HS-5 (cell line): ENCODE measurements around the gene MCM9.
"Not testable (repeated sequence)": the region's sequence is repeated elsewhere in the genome, so short reads cannot be mapped to it uniquely, and the experiment has no call there.

Experiments used
- DNase-seq: peaks from one replicate; pipeline ENCODE4 v3.0.0-alpha.2; 2012; ENCODE audit warnings: low read depth

MCM9 gene

DNA sequence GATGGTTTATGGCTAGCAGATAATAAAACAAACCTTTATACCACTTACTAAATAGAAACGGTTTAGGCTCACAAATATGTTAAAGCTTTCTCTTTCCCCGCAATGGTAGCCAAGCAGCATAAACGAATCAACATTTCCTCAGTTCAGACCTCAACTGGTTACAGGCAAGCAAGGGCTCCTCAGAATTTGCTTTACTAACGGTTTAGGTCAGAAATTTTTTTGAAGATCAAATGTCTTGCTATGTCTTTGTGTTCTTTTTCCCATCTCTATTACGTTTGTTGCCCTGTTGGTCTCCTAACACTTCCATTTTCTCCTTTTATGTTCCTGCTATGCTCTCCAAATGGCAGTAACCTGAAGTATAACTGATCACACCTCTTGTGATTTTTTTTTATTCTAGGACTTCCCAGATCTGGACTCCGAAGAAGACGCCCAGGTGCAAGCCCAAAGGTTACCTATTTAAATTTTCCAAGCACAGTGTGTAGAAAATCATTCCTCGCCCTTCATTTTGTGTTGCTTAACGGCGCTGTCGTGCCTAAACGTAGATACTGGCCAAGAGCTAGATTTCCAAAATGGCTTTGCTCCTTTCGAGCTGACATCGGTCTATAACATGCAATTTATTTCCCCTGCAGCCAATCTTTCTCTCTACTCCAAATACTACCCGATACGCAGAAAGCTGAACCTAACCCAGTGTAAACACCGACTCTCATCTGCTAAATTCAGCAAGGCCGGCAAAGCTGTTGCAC is 41.7 kb downstream of the MCM9 start:
- DNase-seq = peak; percentile 68

GRCh38 chr6:118892355-118892991 is 42.5 kb downstream of the MCM9 start:
- DNase-seq = no peak

DNA sequence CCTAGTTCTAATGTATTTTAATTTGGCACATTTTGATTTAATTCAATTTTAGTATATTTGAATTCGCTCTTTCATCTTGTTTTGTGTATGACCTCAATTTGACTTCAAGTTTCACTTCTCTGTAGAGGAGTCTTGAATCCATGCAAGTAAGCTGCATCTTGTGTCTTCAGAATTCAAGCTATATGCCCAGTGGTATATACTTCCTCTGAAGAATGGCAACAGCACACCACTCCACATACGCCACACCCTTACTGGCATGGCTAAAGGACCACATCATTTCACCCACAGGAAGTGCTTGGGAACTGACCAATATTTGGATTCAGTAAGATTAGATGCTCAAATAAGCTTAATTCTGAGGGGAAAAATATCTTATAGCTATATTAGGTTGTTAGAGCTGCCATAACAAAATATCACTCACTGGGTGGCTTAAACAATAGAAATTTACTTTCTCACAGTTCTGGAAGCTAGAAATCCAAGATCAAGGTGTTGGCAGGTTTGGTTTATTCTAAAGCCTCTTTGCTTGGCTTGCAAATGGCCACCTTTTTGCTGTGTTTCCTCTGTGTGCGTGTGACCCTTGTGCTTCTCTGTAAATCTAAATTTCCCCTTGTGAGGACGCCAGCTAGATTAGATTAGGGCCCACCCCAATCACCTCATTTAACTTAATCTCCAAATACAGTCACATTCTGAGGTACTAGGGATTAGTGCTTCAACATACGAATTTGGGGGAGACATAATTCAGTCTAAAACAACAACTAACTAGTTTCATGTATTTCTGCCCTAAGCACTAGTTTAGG is 43.8 kb downstream of the MCM9 start:
- DNase-seq = no peak

DNA sequence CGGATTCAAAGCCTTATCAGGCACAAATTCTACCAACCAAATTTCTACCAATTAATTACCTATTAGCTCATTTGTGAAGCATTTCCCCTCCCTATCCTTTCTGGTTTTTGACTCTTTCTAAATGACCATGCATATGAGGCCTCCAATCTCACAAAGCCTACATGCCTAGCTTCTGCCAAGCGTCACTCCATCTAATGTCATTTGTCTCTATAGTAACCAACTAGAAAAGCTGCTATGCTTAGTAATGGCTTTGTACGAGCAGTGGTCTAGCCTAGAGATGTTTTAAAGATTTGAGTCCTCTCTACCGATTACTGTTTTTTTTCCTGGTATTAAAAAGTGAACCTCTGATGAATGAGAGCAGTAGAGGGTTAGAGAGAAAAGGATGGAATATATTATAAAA is 45.8 kb downstream of the MCM9 start:
- DNase-seq = no peak

GRCh38 chr6:118886641-118887040 is 48.3 kb downstream of the MCM9 start:
- no peak for DNase-seq

DNA sequence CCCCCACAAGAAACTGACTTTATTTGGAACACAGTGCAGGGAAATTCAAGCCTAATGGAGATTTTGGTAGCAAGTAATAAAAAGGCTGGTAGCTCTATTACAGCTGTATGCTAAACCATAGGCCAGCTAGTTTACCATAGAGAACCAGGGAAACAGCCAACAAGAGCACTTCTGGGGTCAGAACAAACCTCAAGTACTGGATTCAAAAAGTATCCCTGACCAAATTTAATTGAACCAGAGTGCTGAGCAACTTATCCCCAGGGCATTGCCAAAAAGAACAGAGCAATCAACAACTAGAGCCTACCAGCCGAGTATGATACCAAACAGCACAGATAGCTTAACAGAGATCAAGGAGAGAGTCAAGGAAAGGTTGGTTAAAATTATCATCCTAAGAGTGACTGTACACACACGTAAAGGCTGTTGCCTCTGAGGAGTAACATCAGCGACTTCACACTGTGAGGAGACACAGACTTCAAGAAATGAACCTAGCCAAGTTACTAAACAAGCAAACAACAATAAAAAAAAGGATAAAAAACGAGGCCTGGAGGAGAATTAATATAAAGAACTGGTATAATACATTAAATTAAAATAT is 52.5 kb downstream of the MCM9 start:
- no peak for DNase-seq

GRCh38 chr6:118881440-118882313 is 53.3 kb downstream of the MCM9 start:
- DNase-seq = no peak

DNA sequence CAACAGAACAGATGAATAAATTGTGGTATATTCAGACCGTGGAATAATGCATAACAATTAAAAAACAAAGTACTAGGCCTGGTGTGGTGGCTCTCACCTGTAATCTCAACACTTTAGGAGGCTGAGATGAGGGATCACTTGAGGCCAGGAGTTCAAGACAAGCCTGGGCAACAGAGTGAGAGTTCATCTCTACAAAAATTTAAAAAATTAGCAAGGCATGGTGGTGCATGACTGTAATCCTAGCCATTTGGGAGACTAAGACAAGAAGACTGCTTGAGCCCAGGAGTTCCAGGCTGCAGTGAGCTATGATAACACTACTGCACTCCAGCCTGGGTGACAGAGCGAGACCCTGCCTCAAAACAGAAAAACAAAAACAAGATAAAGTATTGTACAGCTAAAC is 57.2 kb downstream of the MCM9 start:
- no peak for DNase-seq

- DNase-seq = peak; percentile 28
These were observed 58.1 kb downstream of the MCM9 start for GRCh38 chr6:118876814-118877213.

- peak; percentile 28 for DNase-seq
These were observed 58.8 kb downstream of the MCM9 start for GRCh38 chr6:118876198-118876597.

GRCh38 chr6:118875672-118876071 is 59.3 kb downstream of the MCM9 start:
- DNase-seq = no peak

DNA sequence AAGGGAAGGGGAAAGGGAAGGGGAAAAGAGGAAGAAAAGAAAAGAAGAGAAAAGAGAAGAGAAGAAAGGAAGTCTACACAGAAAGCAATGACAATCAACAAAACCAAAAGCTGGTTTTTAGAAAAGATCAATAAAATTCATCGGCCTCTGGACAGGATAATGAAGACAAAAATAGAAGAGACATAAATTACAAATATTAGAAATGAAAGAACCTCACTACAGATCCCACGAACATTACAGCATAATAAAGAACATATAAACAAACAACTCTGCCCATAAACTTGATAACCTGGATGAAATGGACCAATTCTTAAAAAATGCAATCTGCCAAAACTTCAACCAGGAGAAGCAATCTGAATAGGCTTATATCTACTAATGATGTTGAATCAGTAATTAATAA is 61.7 kb downstream of the MCM9 start:
- no peak for DNase-seq

GRCh38 chr6:118872726-118873125 is 62.2 kb downstream of the MCM9 start:
- no peak for DNase-seq

GRCh38 chr6:118872318-118872717 is 62.6 kb downstream of the MCM9 start:
- no peak for DNase-seq

- no peak for DNase-seq
These were observed 63.6 kb downstream of the MCM9 start for GRCh38 chr6:118871331-118871730.

GRCh38 chr6:118869894-118870589 is 64.9 kb downstream of the MCM9 start:
- DNase-seq = no peak

- no peak for DNase-seq
These were observed 65.6 kb downstream of the MCM9 start for GRCh38 chr6:118869350-118869749.

DNA sequence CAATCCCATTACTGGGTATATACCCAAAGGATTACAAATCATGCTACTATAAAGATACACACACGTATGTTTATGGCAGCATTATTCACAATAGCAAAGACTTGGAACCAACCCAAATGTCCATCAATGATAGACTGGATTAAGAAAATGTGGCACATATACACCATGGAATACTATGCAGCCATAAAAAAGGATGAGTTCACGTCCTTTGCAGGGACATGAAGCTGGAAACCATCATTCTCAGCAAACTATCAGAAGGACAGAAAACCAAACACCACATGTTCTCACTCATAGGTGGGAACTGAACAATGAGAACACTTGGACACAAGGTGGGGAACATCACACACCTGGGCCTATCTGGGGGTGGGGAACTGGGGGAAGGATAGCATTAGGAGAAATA is 66.1 kb downstream of the MCM9 start:
- DNase-seq = not testable (repeated sequence)

GRCh38 chr6:118867181-118867580 is 67.8 kb downstream of the MCM9 start:
- no peak for DNase-seq

DNA sequence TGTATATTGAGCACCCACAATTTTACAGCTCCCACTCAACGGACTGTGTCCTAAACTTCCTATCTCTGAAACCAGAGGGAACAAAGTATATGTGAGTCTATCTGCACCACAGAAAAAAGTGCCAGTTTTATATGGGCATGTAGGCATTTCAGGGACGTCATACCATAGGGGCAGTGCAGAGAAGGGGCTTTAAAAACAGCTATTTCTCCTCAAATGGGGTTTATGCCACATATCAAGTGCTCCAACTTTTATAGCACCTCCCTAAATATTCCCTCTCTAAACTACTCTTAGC is 69.9 kb downstream of the MCM9 start:
- DNase-seq = no peak
